ENCODE measurements around the gene GABRG3.

Gene GABRG3

DNA sequence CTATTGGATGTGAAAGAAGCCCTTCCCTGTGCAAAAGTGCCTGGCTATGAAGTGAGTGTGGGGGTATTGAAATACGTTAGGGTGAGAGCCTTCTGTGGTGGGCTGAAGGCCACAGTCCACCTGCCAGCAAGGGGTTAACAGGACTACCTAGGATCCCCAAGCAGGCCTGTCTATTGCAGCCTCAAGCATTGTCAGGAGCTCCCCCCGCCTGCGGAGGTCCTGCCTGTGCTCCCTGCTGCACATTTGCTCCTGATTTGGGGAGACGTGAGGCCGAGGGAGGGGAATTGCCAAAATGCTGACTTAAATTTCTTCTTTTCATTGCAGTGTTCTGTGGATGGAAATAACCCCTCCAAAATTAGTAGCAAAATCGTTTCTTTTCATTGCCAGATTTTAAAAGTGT is 56.2 kb downstream of the GABRG3 start:
- no peak for TF ChIP-seq ZNF10 (tag by site-specific recombination; IDR thresholded peaks at IDR 0.05)
- no peak for TF ChIP-seq KLF10 (tag by site-specific recombination; IDR thresholded peaks at IDR 0.05)
- TF ChIP-seq ZNF324 (tag by site-specific recombination; IDR thresholded peaks at IDR 0.05) = no peak
- TF ChIP-seq ZNF157 (tag by site-specific recombination; IDR thresholded peaks at IDR 0.05) = no peak
- TF ChIP-seq ZNF274 (IDR thresholded peaks at IDR 0.05; ENCODE audit: low read length) = no peak
- TF ChIP-seq ZNF274 (tag by site-specific recombination; IDR thresholded peaks at IDR 0.05; ENCODE audit: borderline replicate concordance) = no peak
- no peak for TF ChIP-seq ZNF501 (tag by site-specific recombination; IDR thresholded peaks at IDR 0.05)
- H3K36me3 ChIP-seq (ENCODE audit: control insufficient read depth in 2 of 2, insufficient read depth in 1 of 2, low read length in 2 of 2) = no peaks in the 10 kb centered on the region
- H3K9me3 ChIP-seq (ENCODE audit: control insufficient read depth, insufficient read depth, low read depth, low read length) = no peaks in the 10 kb centered on the region
- H3K4me1 ChIP-seq (ENCODE audit: control insufficient read depth, insufficient read depth, low read length) = no peaks in the 10 kb centered on the region
- ChIA-PET CTCF (interaction anchor here (0.5 to 1.4 kb wide), 3 partner anchors 9 to 1519 kb away, joined by 3 read pairs; no protein-coding TSS in a partner anchor), POLR2A (no interaction called here)
- no peak overlapping the region for H3K27ac ChIP-seq (ENCODE audit: extremely low read depth, low read depth, low read length)
- H3K4me3 ChIP-seq (ENCODE audit: low read depth, low read length) = no peak overlapping the region

GRCh38 chr15:27028858-27029477 is 58.0 kb downstream of the GABRG3 start:
- H3K4me1 ChIP-seq (ENCODE audit: control insufficient read depth, insufficient read depth, low read length) = no peaks in the 10 kb centered on the region
- no peaks in the 10 kb centered on the region for H3K36me3 ChIP-seq (ENCODE audit: control insufficient read depth in 2 of 2, insufficient read depth in 1 of 2, low read length in 2 of 2)
- POLR2A ChIA-PET = no interaction called here
- CTCF ChIA-PET = no interaction called here
- no peak overlapping the region for H3K4me3 ChIP-seq (ENCODE audit: low read depth, low read length)
- H3K27ac ChIP-seq (ENCODE audit: extremely low read depth, low read depth, low read length) = no peak overlapping the region
- H3K9me3 ChIP-seq (ENCODE audit: control insufficient read depth, insufficient read depth, low read depth, low read length) = no peaks in the 10 kb centered on the region
- no peak for TF ChIP-seq ZNF777 (tag by site-specific recombination; IDR thresholded peaks at IDR 0.05; ENCODE audit: borderline replicate concordance)
- peak; percentile 61 for TF ChIP-seq ZSCAN4 (tag by site-specific recombination; IDR thresholded peaks at IDR 0.05)
- TF ChIP-seq ZNF544 (tag by site-specific recombination; IDR thresholded peaks at IDR 0.05) = no peak
- TF ChIP-seq TRIM28 (IDR thresholded peaks at IDR 0.05; ENCODE audit: borderline replicate concordance, low read length) = no peak

DNA sequence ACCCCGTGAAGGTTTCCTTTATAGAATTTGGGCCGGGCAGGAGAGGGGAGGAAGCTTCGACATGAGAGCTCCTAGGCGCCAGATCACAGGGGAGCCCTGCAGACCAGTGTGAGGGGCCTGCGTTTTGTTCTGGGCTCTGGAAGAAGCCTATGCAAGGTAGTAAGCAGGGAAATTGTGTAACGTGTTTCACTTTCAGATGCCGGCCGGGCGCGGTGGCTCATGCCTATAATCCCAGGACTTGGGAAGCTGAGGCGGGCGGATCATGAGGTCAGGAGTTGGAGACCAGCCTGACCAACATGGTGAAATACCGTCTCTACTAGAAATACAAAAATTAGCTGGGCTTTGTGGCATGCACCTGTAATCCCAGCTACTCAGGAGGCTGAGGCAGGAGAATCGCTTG is 65.2 kb downstream of the GABRG3 start:
- CTCF ChIA-PET = interaction anchor here (0.8 kb wide), 1 partner anchor 23 kb away, joined by 3 read pairs; no protein-coding TSS in a partner anchor

DNA sequence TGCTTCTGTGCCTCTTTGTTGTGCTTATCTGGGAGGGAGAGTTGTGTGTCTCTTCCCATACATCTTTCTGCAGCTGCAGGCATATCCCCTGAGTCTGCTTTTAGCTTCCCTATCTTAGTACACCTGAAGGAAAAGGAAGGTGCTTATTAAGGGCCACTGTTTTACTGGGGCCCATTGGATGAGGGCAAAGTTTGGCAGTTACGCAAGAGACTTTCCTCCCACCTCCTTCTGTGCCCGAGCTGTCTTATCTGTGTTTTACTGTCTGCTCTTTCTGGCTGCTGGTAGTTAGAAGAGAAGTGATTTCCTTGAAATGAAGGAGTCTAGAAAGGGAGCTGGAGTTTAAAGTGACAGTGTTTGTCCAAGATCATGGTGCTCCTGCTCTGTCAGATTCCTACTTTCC is 66.5 kb downstream of the GABRG3 start:
- no peaks in the 10 kb centered on the region for H3K4me1 ChIP-seq (ENCODE audit: control insufficient read depth, insufficient read depth, low read length)
- ChIA-PET POLR2A (no interaction called here), CTCF (interaction anchor here (0.8 kb wide), 1 partner anchor 19 kb away, joined by 3 read pairs; no protein-coding TSS in a partner anchor)
- H3K4me3 ChIP-seq (ENCODE audit: low read depth, low read length) = no peak overlapping the region
- H3K9me3 ChIP-seq (ENCODE audit: control insufficient read depth, insufficient read depth, low read depth, low read length) = no peaks in the 10 kb centered on the region
- H3K27ac ChIP-seq (ENCODE audit: extremely low read depth, low read depth, low read length) = no peak overlapping the region
- no peaks in the 10 kb centered on the region for H3K36me3 ChIP-seq (ENCODE audit: control insufficient read depth in 2 of 2, insufficient read depth in 1 of 2, low read length in 2 of 2)
- no peak for TF ChIP-seq GLIS1 (tag by site-specific recombination; IDR thresholded peaks at IDR 0.05)
- no peak for TF ChIP-seq ZNF473 (tag by site-specific recombination; IDR thresholded peaks at IDR 0.05)
- TF ChIP-seq ZNF76 (tag by site-specific recombination; IDR thresholded peaks at IDR 0.05; ENCODE audit: borderline replicate concordance, low read depth) = no peak
- no peak for TF ChIP-seq ZNF426 (tag by site-specific recombination; IDR thresholded peaks at IDR 0.05)
- TF ChIP-seq ZNF394 (tag by site-specific recombination; IDR thresholded peaks at IDR 0.05; ENCODE audit: borderline replicate concordance) = no peak
- TF ChIP-seq ZNF692 (tag by site-specific recombination; IDR thresholded peaks at IDR 0.05) = no peak
- TF ChIP-seq OVOL3 (tag by site-specific recombination; IDR thresholded peaks at IDR 0.05) = no peak
- TF ChIP-seq ZNF37A (tag by site-specific recombination; IDR thresholded peaks at IDR 0.05) = no peak
- no peak for TF ChIP-seq ZNF664 (tag by site-specific recombination; IDR thresholded peaks at IDR 0.05)

More for the DNA sequence above, 65.2 kb downstream of the GABRG3 start:
- TF ChIP-seq ZNF354C (tag by site-specific recombination; IDR thresholded peaks at IDR 0.05; ENCODE audit: borderline replicate concordance, low read depth) (no peak), SP3 (tag by site-specific recombination; IDR thresholded peaks at IDR 0.05) (no peak), ZNF596 (tag by site-specific recombination; IDR thresholded peaks at IDR 0.05) (no peak), TRIM28 (IDR thresholded peaks at IDR 0.05; ENCODE audit: borderline replicate concordance, low read length) (no peak), ZNF777 (tag by site-specific recombination; IDR thresholded peaks at IDR 0.05; ENCODE audit: borderline replicate concordance) (no peak), ZNF311 (tag by site-specific recombination; IDR thresholded peaks at IDR 0.05; ENCODE audit: borderline replicate concordance) (no peak), ZNF549 (tag by site-specific recombination; IDR thresholded peaks at IDR 0.05) (no peak), ZNF221 (tag by site-specific recombination; IDR thresholded peaks at IDR 0.05; ENCODE audit: borderline replicate concordance) (no peak), SP2 (tag by site-specific recombination; IDR thresholded peaks at IDR 0.05) (no peak), BCL11A (tag by site-specific recombination; IDR thresholded peaks at IDR 0.05; ENCODE audit: low read depth) (no peak), KLF7 (tag by site-specific recombination; IDR thresholded peaks at IDR 0.05; ENCODE audit: borderline replicate concordance) (no peak), GLIS1 (tag by site-specific recombination; IDR thresholded peaks at IDR 0.05) (no peak), SP7 (tag by site-specific recombination; IDR thresholded peaks at IDR 0.05) (no peak)
- H3K36me3 ChIP-seq (ENCODE audit: control insufficient read depth in 2 of 2, insufficient read depth in 1 of 2, low read length in 2 of 2) = no peaks in the 10 kb centered on the region
- H3K27ac ChIP-seq (ENCODE audit: extremely low read depth, low read depth, low read length) = no peak overlapping the region
- H3K4me3 ChIP-seq (ENCODE audit: low read depth, low read length) = no peak overlapping the region
- no peaks in the 10 kb centered on the region for H3K9me3 ChIP-seq (ENCODE audit: control insufficient read depth, insufficient read depth, low read depth, low read length)
- POLR2A ChIA-PET = no interaction called here
- no peaks in the 10 kb centered on the region for H3K4me1 ChIP-seq (ENCODE audit: control insufficient read depth, insufficient read depth, low read length)
